Loucy (cell line): ENCODE results near the gene ADGB.

Experiments
- H2AFZ ChIP-seq: fragments of 200-600 bp; sonication (generic); 2 replicates; pipeline ENCODE4 v1.6.0; 2016; ENCODE audit warnings: antibody characterized with exemption, mild to moderate bottlenecking, low read length, moderate library complexity
- H3F3A ChIP-seq: fragments of 200-600 bp; 2 replicates; pipeline ENCODE4 v1.6.0; 2016; ENCODE audit warnings: antibody characterized with exemption, low read depth, mild to moderate bottlenecking
- H3K27me3 ChIP-seq: fragments of 200-600 bp; sonication (generic); 2 replicates; pipeline ENCODE4 v1.6.1; 2014; ENCODE audit warnings: low read length, mild to moderate bottlenecking; ENCODE audit not compliant: insufficient read depth, poor library complexity, severe bottlenecking
- H3K36me3 ChIP-seq: fragments of 200-600 bp; sonication (generic); 2 replicates; pipeline ENCODE4 v1.6.1; 2016; ENCODE audit warnings: low read length; ENCODE audit not compliant: insufficient read depth
- H3K4me1 ChIP-seq: fragments of 200-600 bp; sonication (generic); 2 replicates; pipeline ENCODE4 v1.5.1; 2014; ENCODE audit warnings: low read length, mild to moderate bottlenecking; ENCODE audit not compliant: insufficient read depth, poor library complexity, severe bottlenecking
- H3K4me2 ChIP-seq: fragments of 200-600 bp; sonication (generic); 2 replicates; pipeline ENCODE4 v1.6.0; 2014; ENCODE audit warnings: antibody characterized with exemption, low read length, low read depth, mild to moderate bottlenecking; ENCODE audit not compliant: poor library complexity, severe bottlenecking
- H3K4me3 ChIP-seq: fragments of 200-600 bp; sonication (generic); 2 replicates; pipeline ENCODE4 v1.5.1; 2014; ENCODE audit warnings: low read length, mild to moderate bottlenecking, mixed read lengths; ENCODE audit not compliant: poor library complexity, severe bottlenecking
- H3K79me2 ChIP-seq: fragments of 200-600 bp; sonication (generic); 2 replicates; pipeline ENCODE4 v1.6.1; 2014; ENCODE audit warnings: low read length; ENCODE audit not compliant: insufficient read depth
- H3K9ac ChIP-seq: fragments of 200-600 bp; sonication (generic); 2 replicates; pipeline ENCODE4 v1.6.0; 2014; ENCODE audit warnings: mild to moderate bottlenecking, low read depth, low read length, moderate library complexity; ENCODE audit not compliant: poor library complexity, severe bottlenecking
- H3K9me2 ChIP-seq: fragments of 200-600 bp; sonication (generic); replicated peaks from 2 replicates; pipeline ENCODE4 v1.6.1; 2016; ENCODE audit warnings: low read depth, low read length, mixed read lengths
- H3K9me3 ChIP-seq: fragments of 200-600 bp; sonication (generic); 2 replicates; pipeline ENCODE4 v1.6.1; 2014; ENCODE audit warnings: mild to moderate bottlenecking, antibody characterized with exemption, low read length, low read depth; ENCODE audit not compliant: insufficient read depth
- H4K20me1 ChIP-seq: fragments of 200-600 bp; sonication (generic); 2 replicates; pipeline ENCODE4 v1.6.0; 2014; ENCODE audit warnings: antibody characterized with exemption, low read length, mild to moderate bottlenecking; ENCODE audit not compliant: insufficient read depth, poor library complexity, severe bottlenecking
- CTCF ChIP-seq: fragments of 200-600 bp; sonication (generic); conservative IDR thresholded peaks from 2 replicates; pipeline ENCODE4 v1.5.1; 2014; ENCODE audit warnings: mild to moderate bottlenecking, antibody characterized with exemption, low read length
- EZH2phosphoT487 ChIP-seq: fragments of 200-600 bp; IDR thresholded peaks from 2 replicates; pipeline ENCODE4 v1.6.1; 2018; ENCODE audit warnings: antibody characterized with exemption, mild to moderate bottlenecking, moderate library complexity, borderline replicate concordance

ADGB gene

GRCh38 chr6:146602526-146602925 is 3.8 kb downstream of the ADGB start:
- H3K27me3 ChIP-seq = no peaks in the 10 kb centered on the region
- no peak overlapping the region for H3K4me3 ChIP-seq
- no peaks in the 10 kb centered on the region for H3K4me1 ChIP-seq
- no peaks in the 10 kb centered on the region for H4K20me1 ChIP-seq
- H3K9me2 ChIP-seq = no peaks in the 10 kb centered on the region
- no peaks in the 10 kb centered on the region for H3K79me2 ChIP-seq
- no peaks in the 10 kb centered on the region for H3K9me3 ChIP-seq
- TF ChIP-seq EZH2phosphoT487 (no peak), CTCF (no peak)
- no peak overlapping the region for H2AFZ ChIP-seq
- no peak overlapping the region for H3K9ac ChIP-seq
- no peaks in the 10 kb centered on the region for H3F3A ChIP-seq
- H3K4me2 ChIP-seq = no peak overlapping the region
- no peaks in the 10 kb centered on the region for H3K36me3 ChIP-seq

- Histone ChIP-seq H3K9ac (no peak overlapping the region), H3K9me2 (no peaks in the 10 kb centered on the region), H3K36me3 (no peaks in the 10 kb centered on the region), H3K4me3 (no peak overlapping the region), H3K27me3 (no peaks in the 10 kb centered on the region), H2AFZ (no peak overlapping the region), H3K4me2 (no peak overlapping the region), H3K4me1 (no peaks in the 10 kb centered on the region), H3F3A (no peaks in the 10 kb centered on the region), H4K20me1 (no peaks in the 10 kb centered on the region), H3K9me3 (no peaks in the 10 kb centered on the region), H3K79me2 (no peaks in the 10 kb centered on the region)
- no peak for TF ChIP-seq EZH2phosphoT487
- TF ChIP-seq CTCF = no peak
Measured at GRCh38 chr6:146613947-146614346, 15.2 kb downstream of the ADGB start.

GRCh38 chr6:146620655-146621054 is 21.9 kb downstream of the ADGB start:
- Histone ChIP-seq H3K9ac (no peak overlapping the region), H3F3A (no peaks in the 10 kb centered on the region), H3K27me3 (no peaks in the 10 kb centered on the region), H3K9me2 (no peaks in the 10 kb centered on the region), H3K79me2 (no peaks in the 10 kb centered on the region), H3K9me3 (peaks cover 4% of the 10 kb centered on the region), H3K4me3 (no peak overlapping the region), H3K36me3 (no peaks in the 10 kb centered on the region), H4K20me1 (no peaks in the 10 kb centered on the region), H3K4me1 (no peaks in the 10 kb centered on the region), H2AFZ (no peak overlapping the region), H3K4me2 (no peak overlapping the region)
- TF ChIP-seq CTCF (no peak), EZH2phosphoT487 (no peak)
